GM12801 (cell line): ENCODE results near the gene CYP2W1.

ENCODE experiments used
- TF ChIP-seq, protein P1 (sequence below): IDR thresholded peaks from one replicate; pipeline ENCODE4 v1.5.1; 2011; ENCODE audit warnings: control low read depth; ENCODE audit not compliant: insufficient read length; ENCODE audit errors: extremely low read depth

Gene CYP2W1

DNA sequence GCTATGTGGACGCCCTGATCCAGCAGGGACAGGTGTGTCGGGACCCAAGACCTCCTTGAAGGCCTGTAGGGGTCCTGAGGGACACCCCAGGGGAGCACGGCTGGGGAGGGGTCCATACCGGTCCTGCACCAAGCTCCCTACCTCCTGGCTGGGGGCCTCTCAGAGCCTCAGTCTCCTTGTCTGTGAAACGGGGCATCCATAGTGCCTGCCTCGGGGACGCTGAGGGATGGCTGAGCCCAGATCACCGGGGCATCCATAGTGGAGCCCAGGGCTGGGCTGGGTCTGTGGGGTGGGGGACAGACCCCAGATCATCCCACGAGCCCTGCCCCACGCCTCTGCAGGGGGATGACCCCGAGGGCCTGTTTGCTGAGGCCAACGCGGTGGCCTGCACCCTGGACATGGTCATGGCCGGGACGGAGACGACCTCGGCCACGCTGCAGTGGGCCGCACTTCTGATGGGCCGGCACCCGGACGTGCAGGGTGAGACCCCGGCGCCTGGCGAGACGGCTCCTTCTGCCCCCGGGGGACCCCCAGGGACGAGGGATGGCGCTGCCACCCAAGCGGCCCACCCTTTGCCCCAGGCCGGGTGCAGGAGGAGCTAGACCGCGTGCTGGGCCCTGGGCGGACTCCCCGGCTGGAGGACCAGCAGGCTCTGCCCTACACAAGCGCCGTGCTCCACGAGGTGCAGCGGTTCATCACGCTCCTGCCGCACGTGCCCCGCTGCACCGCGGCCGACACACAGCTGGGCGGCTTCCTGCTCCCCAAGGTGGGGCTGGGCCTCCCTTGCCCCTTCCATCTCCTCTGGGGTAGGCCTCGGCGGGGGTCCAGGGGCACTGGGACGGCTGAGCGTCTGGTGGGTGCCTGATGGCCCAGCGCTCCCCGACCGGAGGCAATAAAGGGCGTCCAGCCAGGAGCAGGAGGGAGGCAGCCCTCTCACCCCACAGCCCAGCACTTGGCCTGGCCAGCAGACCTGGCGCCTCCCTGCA is 4.1 kb downstream of the CYP2W1 start:
- TF ChIP-seq, protein P1, sequence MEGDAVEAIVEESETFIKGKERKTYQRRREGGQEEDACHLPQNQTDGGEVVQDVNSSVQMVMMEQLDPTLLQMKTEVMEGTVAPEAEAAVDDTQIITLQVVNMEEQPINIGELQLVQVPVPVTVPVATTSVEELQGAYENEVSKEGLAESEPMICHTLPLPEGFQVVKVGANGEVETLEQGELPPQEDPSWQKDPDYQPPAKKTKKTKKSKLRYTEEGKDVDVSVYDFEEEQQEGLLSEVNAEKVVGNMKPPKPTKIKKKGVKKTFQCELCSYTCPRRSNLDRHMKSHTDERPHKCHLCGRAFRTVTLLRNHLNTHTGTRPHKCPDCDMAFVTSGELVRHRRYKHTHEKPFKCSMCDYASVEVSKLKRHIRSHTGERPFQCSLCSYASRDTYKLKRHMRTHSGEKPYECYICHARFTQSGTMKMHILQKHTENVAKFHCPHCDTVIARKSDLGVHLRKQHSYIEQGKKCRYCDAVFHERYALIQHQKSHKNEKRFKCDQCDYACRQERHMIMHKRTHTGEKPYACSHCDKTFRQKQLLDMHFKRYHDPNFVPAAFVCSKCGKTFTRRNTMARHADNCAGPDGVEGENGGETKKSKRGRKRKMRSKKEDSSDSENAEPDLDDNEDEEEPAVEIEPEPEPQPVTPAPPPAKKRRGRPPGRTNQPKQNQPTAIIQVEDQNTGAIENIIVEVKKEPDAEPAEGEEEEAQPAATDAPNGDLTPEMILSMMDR = no peak

DNA sequence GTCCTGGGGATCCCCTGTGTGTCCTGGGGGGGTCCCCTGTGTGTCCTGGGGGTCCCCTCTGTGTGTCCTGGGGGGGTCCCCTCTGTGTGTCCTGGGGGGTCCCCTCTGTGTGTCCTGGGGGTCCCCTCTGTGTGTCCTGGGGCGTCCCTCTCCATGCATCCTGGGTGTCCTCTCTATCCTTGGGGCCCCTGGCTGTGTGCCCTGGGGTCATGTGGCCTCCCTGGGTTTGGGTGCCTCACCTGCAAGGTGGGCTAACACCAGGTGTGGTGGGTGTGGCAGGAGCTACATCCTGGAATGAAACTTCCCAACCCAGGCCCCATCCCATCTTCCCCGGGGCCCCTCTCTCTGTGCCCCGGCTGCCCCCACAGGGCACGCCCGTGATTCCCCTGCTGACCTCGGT is 4.9 kb downstream of the CYP2W1 start:
- TF ChIP-seq, protein P1 = no peak

DNA sequence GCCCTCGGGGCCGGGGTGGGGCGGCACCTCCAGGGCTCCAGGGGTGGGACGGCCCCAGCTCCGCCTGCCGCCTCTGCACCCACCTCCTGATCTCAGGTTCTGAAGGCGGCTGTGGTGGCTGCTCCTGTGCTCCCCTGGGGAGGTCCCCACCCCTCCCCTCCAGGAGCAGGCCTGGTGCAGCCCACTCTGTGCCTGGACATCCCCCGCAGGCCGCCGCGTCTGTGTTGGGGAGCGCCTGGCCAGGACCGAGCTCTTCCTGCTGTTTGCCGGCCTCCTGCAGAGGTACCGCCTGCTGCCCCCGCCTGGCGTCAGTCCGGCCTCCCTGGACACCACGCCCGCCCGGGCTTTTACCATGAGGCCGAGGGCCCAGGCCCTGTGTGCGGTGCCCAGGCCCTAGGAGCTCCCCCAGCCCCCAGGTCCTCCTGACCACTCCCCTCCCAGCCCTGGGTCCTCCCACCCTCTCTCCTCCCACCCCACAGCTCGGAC is 5.5 kb downstream of the CYP2W1 start:
- TF ChIP-seq, protein P1 = no peak

GRCh38 chr7:988963-989529 is 6.1 kb downstream of the CYP2W1 start:
- TF ChIP-seq, protein P1 = no peak

DNA sequence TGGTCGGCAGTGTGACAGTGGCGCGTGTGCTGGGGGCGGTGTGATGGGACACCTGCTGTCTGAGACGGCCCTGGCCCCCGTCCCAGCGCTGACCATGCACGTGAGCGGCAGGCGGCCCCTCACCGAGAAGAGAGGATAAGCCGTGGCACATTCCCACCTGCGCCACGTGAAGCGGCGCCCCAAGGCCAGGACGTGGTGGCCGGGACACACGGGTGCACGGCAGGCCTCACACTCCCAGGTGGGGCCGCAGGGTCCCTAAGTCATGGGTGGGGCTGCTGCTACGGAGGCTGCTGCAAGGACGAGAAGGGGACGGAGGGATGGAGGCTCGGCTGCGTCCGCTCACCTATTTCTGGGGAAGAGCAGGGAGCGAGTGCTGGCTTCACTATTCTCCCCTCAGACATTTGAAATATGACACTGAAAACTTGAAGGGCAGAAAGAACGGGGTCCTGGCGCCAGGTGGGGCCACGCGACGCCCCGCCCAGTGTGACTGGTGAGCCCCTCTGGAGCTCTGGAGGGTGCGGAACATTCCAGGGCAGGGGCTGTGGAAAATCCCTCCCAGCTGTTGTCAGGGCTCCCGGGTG is 7.5 kb downstream of the CYP2W1 start:
- TF ChIP-seq, protein P1 = no peak

GRCh38 chr7:990933-991728 is 8.2 kb downstream of the CYP2W1 start:
- TF ChIP-seq, protein P1 = no peak
